SK-N-SH (cell line): Measurements from ENCODE around the gene NLN.

Source experiments
- CTCF ChIP-seq: fragments of 200-600 bp; sonication (generic); IDR thresholded peaks from 2 replicates; pipeline ENCODE4 v1.6.1; 2017; ENCODE audit warnings: antibody characterized with exemption, mild to moderate bottlenecking, moderate library complexity
- ELF1 ChIP-seq: IDR thresholded peaks from 2 replicates; pipeline ENCODE4 v1.4.0; 2012
- EP300 ChIP-seq, 2 experiments: IDR thresholded peaks; 2 replicates each; pipeline versions ENCODE4 v1.4.0 to v1.6.1; 2012; ENCODE audit warnings: borderline replicate concordance in 1 of 2, low read depth in 1 of 2, low read length in 1 of 2
- JUND ChIP-seq: IDR thresholded peaks from 2 replicates; pipeline ENCODE4 v1.4.0; 2012
- NFIC ChIP-seq: IDR thresholded peaks from 2 replicates; pipeline ENCODE4 v1.4.0; 2012; ENCODE audit warnings: borderline replicate concordance
- NRF1 ChIP-seq: IDR thresholded peaks from 2 replicates; pipeline ENCODE4 v1.6.1; 2012; ENCODE audit warnings: low read depth, mild to moderate bottlenecking, low read length
- RCOR1 ChIP-seq: fragments of 150-350 bp; IDR thresholded peaks from 2 replicates; pipeline ENCODE4 v1.6.1; 2017; ENCODE audit warnings: antibody characterized with exemption, low read length
- REST ChIP-seq: IDR thresholded peaks from 2 replicates; pipeline ENCODE4 v1.6.1; 2012; ENCODE audit warnings: mild to moderate bottlenecking, low read depth, low read length, moderate library complexity
- TAF1 ChIP-seq: IDR thresholded peaks from 2 replicates; pipeline ENCODE4 v1.6.1; 2012; ENCODE audit warnings: low read depth, mild to moderate bottlenecking, low read length, moderate library complexity, borderline replicate concordance
- TF ChIP-seq, protein P1 (sequence below): IDR thresholded peaks from 2 replicates; pipeline ENCODE4 v1.4.0; 2012; ENCODE audit warnings: low read depth
- TF ChIP-seq, protein P2 (sequence below): fragments of 150-350 bp; IDR thresholded peaks from 2 replicates; pipeline ENCODE4 v1.6.1; 2016; ENCODE audit warnings: mild to moderate bottlenecking, low read depth, low read length
- TF ChIP-seq, protein P3 (sequence below): IDR thresholded peaks from 2 replicates; pipeline ENCODE4 v1.4.0; 2012; ENCODE audit warnings: low read depth, borderline replicate concordance

DNA sequence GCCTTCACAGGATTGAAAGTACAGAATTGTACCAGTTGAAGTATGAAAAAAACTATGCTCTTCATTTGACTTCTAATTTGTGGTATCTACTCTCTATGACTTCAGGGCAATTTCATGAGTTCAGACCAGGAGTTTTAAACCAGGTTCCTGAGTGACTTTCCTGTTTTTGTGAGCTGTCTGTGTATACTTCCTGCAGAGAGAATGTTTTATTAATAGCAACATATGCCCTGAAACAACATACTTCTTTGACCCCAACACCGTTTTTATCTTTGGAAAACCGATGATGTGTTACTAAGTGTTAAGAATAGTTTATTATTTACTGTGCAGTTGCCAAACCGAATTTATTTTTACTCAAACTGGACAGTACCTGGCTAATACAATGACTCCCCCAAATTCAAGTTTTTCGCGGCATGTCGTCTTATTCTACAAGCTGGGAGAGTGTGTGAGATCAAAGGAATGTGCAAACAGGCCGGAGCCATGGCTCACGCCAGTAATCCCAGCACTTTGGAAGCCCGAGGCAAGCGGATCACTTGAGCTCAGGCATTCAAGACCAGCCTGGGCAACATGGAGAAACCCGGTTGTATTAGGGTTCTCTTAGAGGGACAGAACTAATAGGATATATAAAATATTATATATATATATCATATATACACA is 145.7 kb downstream of the NLN start:
- no peak for TF ChIP-seq RCOR1
- no peak for TF ChIP-seq TAF1
- TF ChIP-seq, protein P1, sequence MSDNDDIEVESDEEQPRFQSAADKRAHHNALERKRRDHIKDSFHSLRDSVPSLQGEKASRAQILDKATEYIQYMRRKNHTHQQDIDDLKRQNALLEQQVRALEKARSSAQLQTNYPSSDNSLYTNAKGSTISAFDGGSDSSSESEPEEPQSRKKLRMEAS: no peak
- TF ChIP-seq NFIC: no peak
- no peak for TF ChIP-seq NRF1
- no peak for TF ChIP-seq CTCF
- no peak for TF ChIP-seq ELF1
- TF ChIP-seq JUND: no peak
- TF ChIP-seq, protein P2, sequence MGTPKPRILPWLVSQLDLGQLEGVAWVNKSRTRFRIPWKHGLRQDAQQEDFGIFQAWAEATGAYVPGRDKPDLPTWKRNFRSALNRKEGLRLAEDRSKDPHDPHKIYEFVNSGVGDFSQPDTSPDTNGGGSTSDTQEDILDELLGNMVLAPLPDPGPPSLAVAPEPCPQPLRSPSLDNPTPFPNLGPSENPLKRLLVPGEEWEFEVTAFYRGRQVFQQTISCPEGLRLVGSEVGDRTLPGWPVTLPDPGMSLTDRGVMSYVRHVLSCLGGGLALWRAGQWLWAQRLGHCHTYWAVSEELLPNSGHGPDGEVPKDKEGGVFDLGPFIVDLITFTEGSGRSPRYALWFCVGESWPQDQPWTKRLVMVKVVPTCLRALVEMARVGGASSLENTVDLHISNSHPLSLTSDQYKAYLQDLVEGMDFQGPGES: no peak
- TF ChIP-seq, protein P3, sequence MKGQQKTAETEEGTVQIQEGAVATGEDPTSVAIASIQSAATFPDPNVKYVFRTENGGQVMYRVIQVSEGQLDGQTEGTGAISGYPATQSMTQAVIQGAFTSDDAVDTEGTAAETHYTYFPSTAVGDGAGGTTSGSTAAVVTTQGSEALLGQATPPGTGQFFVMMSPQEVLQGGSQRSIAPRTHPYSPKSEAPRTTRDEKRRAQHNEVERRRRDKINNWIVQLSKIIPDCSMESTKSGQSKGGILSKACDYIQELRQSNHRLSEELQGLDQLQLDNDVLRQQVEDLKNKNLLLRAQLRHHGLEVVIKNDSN: no peak
- TF ChIP-seq REST: no peak
- no peak for TF ChIP-seq EP300 (IDR thresholded peaks at IDR 0.05; ENCODE audit: borderline replicate concordance in 1 of 2, low read depth in 1 of 2, low read length in 1 of 2)
